Inflammatory macrophage treated with lipopolysaccharide for 4 hours (primary cell): Measurements from ENCODE around the gene SCLY.

Experiments
- DNase-seq: peaks from one replicate; pipeline ENCODE4 v3.0.0-alpha.2; 2020

SCLY gene

DNA sequence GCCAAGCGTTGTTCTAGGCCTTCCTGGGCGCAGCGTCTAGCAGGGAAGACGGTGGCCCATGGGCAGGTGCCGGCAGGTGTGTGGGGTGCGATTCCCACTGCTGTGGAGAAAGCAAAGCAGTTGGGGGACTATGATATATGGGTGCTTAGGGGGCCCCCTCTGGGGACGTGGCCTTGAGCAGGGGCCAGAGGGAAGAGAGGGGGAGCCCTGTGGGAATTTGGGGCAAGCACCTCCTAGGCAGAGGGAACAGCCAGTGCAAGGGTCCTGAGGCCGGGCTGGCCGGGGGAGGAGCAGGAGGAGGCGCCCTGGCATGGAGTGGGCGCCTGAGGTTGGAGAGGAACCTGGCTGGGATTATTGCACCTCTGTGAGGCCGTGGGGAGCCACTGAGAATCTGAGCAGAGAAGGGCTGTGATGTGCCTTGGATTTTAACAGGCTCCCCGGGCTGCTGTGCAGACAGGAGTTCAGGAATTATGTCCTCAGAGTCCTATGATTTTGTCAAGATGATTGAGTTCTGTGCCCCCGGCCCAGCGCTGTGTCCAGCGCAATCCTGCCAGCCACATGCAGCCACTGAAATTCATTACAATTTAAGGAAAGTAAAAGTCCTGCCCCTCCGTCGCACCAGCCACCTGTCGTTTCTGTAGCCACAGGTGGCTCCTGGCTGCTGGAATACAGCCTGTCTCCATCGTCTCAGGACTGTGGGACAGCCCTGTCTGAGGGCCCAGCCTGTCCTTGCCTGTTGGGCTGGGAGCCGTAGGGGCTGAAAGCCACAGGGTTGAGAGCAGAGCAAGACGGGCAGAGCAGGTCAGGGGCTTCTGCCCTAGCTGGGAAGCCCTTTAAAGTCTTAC lies 68.6 kb downstream of the SCLY start:
- no peak for DNase-seq

DNA sequence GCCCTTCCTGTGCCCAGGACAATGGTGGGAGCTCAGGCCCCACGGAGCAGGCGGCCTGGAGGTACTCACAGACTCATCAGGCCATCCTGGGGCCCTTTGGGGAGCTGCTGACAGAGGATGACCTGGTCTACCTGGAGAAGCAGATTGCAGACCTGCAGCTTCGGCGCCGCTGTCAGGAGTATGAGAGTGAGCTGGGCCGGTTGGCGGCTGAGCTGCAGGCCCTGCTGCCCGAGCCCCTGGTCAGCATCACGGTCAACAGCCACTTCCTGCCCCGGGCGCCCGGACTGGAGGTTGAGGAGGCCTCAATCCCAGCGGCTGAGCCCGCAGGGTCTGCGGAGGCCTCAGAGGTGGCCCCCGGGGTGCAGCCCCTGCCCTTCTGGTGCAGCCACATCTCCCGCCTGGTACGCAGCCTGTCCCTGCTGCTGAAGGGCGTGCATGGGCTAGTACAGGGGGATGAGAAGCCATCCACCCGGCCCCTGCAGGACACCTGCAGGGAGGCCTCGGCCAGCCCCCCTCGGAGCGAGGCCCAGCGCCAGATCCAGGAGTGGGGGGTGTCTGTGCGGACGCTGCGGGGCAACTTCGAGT lies 69.4 kb downstream of the SCLY start:
- DNase-seq, result no peak

DNA sequence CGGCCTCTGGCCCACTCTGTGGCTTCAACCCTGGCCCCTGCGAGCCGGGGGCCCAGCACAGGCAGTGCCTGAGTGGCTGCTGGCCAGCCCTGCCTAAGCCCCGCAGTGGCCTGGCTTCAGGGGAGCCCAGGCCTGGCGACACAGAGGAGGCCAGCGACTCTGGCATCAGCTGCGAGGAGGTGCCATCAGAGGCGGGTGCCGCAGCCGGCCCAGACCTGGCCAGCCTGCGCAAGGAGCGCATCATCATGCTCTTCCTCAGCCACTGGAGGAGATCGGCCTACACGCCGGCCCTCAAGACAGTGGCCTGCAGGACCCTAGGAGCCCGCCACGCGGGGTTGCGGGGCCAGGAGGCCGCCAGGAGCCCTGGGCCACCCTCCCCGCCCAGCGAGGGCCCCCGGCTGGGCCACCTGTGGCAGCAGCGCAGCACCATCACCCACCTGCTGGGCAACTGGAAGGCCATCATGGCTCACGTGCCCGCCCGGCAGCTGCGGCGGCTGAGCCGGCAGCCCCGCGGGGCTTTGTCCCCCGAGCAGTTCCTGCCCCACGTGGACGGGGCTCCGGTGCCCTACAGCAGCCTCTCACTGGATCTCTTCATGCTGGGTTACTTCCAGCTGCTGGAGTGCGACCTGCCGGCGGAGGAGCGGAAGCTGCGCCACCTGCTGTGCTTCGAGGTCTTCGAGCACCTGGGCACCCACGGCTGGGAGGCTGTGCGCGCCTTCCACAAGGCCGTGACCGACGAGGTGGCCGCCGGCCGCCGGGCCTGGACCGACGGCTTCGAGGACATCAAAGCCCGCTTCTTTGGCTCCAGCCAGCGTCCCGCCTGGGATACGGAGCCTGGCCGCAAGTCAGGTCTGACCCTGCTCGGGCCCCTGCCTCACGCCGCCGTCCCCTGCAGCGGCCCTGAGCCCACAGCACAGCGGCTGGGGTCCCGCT lies 70.2 kb downstream of the SCLY start:
- no peak for DNase-seq

DNA sequence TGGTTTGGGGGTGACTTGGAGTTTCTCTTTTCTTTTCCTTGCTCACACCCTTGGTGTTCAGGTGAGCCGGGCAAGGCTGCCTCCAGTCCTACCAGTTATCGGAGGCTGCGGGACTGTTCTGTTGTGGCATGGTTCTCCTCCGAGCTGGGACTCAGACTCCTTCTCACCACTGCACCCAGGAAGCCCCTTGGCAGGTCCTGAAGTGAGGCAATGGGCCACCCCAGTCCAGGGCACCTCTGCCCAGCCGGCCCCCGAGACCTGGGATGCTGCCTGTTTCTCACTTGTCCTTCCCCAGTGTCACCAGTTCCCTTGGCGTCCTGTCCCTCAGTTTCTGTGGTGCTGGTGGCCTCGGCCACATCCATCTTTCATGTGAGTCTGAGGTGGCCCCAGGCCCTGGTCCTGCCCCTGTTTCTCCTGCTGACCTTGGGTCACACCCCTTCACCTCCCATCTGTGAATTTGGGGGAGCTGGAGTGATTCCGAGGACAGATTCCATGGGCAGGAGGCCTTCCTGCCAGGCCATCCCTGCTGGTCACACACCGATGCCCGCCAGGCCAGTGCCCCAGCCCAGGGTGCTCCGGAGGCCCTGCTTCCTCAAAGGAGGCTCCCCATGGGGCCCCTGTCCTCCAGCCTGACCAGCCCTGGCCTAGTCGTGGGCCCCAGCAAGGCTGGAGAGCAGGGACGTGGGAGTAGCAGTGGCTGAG lies 71.1 kb downstream of the SCLY start:
- DNase-seq, result no peak

DNA sequence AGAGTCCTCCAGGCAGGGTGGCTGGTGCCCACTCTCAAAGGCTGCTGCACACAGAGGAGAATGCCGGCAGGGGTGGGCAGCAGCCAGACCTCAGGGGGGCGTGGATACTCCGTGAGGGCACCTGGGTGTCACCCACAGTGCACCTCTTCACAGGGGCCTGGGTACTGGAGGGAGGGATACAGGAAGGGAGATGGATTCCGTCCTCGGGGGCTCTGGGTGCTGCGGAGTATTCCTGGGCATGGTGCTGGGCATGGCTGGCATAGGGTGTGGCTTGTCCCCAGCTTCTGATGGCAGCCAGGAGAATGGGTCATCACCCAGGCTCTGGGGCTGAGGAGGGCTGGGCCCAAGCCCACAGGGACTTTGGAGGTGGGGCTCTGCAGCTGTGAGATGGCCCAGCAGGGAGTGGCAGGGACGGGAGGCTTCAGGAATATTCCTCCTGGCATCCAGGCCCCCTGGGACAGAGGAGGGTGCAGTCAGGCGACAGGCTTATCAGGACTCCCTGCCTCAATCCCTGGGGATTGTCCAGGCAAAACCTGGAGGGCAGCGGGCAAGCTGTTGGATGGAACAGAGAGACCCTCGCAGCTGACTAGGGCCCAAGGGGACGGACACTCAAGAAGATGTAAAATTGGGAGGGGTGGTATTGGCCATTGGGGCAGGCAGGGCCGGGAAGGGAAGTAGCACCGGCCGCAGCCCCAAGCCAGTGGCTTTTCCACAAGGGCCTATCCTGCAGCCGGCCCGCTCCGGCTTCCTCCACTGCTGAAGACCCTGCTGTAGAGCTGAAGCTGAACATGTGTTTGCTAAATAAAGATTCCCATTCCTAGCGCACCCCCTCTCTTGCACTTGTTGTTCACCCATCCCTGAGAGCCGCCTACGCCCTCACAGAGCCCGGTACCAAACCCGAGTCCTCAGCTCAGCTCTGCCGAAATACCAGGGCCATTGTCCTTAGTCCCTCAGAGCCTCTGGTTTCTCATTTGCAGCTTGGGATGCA lies 72.0 kb downstream of the SCLY start:
- DNase-seq, result no peak

DNA sequence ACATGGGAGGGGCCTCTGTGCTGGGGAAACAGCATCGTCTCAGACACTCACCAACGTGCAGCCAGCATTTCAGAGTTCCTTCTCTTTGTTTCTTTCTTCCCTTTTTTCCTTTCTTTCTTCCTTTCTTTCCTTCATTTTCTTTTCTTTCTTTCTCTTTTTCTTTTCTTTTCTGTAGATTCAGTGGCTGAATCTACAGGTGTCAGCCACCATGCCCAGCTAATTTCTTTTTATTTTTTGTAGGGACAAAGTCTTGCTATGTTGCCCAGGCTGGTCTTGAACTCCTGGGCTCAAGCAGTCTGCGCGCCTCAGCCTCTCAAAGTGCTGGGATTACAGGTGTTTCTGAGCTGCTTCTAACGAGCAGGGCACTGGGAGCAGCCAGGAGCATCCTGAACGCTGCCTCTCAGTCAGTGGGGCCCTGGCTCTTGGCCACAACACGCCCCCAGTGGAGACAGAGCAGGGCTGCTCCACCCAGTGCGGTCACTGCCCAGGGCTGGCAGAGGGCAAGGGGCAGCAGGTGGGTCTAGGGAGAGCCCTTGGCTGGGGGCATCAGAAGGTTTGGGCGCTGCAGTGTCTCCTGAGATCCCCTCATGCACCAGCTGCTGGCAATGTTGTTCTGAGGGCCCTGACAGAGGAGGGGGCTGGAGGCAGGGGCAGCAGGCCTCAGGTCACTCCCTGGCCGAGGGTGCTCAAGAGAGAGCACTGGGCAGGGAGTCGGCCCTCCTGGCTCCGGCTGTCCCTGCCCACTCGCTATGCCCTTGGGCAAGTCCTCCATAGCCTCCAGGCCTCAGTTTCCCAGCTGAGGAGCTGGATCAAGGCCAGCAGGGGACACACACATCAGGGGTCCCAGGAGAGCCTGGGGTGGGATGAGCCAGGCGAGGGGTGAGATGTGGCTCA lies 72.9 kb downstream of the SCLY start:
- no peak for DNase-seq

DNA sequence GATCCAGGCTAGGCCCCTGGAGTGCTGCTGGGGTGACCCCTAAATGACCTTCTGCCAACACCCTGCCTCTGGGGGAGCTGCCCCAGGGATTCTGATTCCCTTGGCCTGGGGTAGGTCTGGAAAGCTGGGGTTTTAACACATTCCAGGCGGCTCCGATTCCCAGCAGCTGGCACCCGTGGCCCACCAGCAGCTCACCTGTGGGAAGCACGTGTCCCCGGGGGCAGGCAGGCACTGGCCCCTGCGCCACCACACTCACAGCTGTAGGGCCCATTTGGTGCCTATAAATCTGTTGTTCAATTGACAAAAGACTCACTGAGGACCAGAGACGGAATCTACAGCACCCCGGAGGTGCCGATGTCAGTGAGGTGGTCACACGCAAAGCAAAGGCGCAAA lies 73.6 kb downstream of the SCLY start:
- no peak for DNase-seq

DNA sequence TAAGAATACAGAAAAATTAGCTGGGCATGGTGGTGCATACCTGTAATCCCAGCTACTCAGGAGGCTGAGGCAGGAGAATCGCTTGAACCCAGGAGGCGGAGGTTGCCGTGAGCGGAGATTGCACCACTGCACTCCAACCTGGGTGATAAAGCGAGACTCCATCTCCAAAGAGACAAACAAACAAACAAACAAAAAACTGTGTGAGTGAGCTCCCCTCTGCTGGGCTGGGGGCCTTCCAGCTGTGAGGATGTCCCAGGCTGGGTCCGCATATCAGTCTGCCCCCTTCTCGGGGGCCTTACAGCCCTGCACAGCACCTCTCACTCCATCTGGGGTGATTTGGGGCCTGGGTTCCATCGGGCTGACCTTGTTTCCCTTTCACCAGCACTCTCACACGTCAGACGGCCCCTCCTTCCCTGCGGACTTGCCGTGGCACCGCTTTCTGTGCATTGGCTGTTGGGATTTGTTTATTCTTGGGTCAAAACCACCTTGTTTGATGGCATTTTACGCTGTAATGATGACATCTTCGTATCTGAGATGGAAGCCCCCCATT lies 74.9 kb downstream of the SCLY start:
- no peak for DNase-seq

DNA sequence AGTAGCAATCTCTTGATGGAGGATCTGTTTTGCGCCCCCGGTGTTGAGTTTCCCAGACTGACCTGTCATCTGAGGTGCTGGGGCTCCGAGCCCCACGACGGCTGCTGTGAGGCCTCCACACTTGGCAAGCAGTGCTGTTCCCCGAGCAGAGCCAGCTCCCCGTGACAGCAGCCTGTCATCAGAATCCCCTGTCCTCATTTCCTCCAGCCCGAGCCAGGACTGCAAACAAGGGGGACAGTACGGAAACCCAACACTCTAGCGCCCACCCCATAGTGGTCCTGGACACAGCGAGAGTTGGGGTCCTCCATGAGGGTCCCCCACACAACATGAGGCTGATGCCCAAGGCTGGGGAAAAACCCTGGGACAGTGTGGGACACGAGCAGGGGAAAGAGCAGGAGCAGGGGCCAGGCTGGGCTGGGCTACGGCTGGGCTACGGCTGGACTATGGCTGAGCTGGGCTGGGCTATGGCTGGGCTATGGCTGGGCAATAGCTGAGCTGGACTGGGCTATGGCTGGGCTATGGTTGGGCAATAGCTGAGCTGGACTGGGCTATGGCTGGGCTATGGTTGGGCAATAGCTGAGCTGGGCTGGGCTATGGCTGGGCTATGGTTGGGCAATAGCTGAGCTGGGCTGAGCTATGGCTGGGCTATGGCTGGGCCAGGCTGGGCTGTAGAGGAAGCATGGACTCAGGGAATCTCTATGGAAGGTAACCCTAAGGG lies 76.2 kb downstream of the SCLY start:
- DNase-seq, result peak; percentile 87

DNA sequence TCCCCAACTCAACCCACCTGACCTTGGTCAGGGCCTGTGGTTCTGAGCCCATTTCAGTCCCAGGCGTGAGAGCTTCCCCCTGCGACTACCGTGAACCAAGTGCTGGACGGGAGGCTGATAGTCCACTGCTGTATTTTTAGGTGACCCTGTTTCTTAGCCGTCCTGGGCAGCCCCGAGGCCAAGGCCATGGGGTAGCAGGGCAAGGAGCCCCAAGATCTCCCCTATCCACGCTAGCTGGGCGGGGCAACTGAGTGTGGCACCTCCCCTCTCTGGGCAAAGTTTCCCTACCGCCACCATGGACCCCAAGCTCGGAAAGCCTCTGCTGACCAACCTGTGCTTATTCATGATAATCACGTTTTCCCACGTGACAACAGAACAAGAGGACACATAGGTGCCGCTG lies 77.1 kb downstream of the SCLY start:
- no peak for DNase-seq

DNA sequence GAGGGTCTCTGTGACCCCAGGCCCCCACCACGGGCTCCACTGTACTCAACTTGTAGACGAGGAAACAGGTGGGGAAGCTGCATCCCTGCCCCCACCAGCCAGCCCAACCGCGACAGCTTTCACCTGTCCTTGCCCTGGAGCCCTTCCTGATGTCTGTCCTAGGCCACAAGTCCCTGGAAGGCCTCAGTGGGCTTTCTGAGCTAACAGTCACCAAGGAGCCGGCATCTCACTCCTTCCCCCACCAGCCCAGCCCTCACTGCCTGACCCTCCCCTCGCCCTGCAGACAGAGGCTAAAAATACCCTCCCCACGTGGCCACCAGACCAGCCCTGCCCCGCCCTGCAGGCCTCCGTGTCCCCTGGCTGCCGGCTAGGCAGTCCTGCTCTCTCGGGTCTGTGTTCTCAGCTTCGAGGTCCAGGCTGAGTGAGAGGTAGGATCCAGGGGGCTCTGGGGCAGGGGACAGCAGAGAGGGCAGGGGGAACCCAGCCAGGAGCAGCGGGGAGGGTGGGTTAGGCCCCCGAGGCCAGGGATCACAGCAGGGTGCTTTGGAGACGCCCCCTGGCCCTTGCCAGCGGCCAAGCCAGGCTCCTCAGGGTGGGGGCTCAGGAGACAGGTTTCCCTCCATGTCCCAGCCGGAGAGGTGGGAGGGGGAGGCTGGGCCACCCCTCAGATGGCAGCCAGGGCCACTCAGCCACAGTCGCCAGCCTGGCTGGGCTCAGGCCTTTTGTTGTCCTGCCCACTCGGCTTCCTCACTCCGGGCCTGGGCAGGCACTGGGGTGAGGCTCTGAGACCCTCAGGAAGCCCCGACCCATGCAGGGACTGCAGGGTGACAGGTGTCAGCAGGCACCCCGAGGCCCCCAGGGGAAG lies 77.8 kb downstream of the SCLY start, which contains the start of gene KLHL30:
TSS of gene KLHL30 (plus strand) at position 338 of the 865 bp plus-strand sequence. CDS start 2,087 bp downstream, outside the sequence.
- DNase-seq, result no peak

DNA sequence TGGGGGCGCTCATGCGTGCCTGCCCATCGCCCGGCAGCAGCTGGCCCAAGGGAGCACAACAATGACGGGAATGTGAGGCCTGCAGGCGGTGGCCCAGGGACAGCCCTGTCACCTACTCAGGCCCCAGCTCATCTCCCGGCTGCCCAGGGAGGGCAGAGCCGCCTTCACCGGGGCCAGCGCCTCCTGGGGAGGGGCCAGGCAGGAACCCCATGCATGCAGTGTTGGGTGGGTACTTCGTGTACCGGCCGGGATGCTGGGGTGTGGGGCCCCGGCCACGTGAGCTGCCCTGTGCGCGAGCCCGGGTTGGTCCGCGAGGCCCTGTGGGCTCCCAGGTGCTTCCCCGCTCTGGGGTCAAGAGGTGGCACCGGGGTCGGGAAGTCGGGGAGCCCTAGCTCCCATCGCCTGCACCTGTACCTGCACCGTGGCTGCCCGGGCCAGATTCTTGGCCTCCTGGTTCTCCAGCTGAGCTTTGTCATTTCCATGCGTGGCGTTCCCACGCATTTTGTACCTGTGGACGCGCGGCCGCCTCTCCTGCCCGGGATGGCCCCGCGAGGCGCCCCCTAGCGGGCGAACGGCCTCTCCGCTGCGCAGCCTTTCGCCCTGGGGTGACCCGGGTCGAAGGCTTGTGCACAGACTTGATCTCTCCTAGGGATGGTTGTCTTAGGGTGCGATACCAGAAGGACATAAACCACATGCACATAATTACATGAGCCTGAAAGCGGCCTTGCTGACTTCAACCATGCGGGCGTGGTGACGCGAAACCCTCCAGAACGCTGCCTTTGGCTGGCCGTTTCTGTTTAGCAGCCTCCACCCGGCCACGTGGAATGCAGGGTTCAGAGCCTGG lies 78.6 kb downstream of the SCLY start:
- no peak for DNase-seq

DNA sequence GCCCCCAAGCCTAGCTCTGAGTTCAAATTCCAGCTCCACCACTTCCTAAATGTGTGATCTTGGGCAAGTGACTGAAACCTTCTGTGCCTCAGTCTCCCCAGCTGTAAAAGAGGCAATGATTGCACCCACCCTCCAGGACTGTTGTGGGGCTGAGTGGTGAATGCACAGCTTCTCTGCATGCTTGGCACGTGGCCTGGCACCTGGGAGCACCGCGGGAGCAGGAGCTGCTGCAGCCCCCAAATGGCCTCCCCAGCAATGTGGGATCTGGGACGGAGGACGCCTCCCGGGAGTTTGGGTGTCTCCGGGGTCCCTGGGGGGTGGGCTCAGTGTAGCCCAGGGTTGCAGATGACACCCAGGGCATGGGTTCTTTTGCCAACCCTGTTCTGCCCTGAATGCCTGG lies 79.2 kb downstream of the SCLY start:
- no peak for DNase-seq

DNA sequence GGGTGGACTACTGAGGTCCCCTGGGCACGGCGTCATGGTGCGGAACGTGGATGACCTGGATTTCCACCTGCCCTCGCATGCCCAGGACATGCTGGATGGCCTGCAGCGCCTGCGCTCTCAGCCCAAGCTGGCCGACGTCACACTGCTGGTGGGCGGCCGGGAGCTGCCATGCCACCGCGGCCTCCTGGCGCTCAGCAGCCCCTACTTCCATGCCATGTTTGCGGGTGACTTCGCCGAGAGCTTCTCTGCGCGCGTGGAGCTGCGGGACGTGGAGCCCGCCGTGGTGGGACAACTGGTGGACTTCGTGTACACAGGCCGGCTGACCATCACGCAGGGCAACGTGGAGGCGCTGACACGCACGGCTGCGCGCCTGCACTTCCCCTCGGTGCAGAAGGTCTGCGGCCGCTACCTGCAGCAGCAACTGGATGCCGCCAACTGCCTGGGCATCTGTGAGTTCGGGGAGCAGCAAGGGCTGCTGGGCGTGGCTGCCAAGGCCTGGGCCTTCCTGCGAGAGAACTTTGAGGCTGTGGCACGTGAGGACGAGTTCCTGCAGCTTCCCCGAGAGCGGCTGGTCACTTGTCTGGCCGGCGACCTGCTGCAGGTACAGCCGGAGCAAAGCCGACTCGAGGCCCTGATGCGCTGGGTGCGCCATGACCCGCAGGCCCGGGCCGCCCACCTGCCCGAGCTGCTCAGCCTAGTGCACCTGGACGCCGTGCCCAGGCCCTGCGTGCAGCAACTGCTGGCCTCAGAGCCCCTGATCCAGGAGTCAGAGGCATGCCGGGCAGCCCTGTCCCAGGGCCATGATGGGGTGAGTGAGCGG lies 80.1 kb downstream of the SCLY start:
- no peak for DNase-seq

DNA sequence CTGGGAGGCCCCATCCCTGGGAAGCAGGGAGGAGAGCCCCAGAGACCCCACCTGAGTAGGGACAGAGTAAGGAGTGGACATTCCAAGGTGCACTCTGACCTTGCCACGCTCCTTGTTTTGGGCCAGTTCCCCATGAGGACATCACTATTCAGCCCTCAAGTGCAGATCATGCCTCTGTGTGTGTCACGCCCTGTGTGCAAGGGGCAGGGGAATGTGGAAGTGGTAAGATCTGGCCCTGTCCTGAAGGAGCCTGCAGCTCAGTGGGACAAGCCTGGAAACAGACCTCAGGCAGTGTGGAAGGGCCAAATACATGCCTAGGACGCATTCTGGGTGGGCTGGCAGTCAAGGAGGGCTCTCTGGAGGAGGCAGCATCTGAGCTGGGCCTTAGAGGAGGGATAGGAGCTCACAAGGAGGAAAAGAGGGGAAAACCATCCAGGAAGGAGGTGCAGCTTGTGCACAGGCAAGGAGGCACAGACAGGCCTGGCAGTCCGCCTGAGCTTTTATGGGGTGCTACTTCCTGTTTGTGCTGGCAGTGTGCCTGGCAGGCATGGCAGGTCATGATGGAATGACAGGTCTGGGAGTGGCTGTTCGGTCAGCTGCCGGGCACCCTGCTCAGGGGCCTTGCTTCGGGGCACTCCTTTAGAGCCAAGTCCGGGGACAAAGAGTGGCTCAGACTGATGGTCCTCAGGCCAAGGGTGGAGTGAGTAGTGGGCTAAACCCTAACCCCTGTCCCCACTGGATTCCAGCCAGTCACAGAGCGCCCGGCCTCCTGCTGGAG lies 80.9 kb downstream of the SCLY start:
- peak; percentile 59 for DNase-seq
